ENCODE measurements around the gene TNIK.

DNA sequence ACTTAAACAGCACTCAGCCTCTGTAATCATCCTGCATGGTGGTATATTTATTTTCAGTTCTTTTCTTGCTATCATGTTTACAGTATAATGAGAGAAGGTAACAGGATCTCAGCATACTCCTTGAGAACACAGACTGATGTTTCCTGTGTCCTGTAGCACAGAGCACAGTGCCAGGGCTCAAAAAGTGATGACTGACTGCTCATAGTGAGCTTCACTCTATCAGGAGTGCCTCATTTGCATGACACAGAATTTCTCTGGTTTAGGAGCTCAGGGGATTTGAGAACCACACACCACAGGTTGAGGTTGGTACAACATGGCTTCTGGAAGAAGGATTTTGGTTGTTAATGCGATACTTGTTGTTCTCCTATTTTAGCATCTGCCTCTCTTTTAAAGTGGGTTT is 365.1 kb downstream of the TNIK start:
- TF ChIP-seq POLR2A (IDR thresholded peaks at IDR 0.05) (no peak), CTCF (IDR thresholded peaks at IDR 0.05) (no peak)

Data from stomach (tissue), 4 donors.